Ureter (tissue), 1 donor: ENCODE data around the gene FOXJ3. TPM values are rescaled to one million over a fixed set of nuclear protein-coding genes. Genes with fewer than 3 reads are reported as not detected.
A peak's percentile ranks its signal among the peaks of the same experiment; 100 is the strongest.

Source experiments
- DNase-seq: peaks from one replicate; pipeline ENCODE4 v3.0.0-alpha.2; 2020; ENCODE audit warnings: low spot score
- total RNA-seq: library from RNA; stranded (reverse); gene quantifications from one replicate; pipeline ENCODE4 v1.2.4, GENCODE V29; 2023
- donor health status: DM: yes; HTN: yes; CAD: no.

The FOXJ3 gene
- total RNA-seq, 1 donor from 2014 or later: 71.0 TPM

DNA sequence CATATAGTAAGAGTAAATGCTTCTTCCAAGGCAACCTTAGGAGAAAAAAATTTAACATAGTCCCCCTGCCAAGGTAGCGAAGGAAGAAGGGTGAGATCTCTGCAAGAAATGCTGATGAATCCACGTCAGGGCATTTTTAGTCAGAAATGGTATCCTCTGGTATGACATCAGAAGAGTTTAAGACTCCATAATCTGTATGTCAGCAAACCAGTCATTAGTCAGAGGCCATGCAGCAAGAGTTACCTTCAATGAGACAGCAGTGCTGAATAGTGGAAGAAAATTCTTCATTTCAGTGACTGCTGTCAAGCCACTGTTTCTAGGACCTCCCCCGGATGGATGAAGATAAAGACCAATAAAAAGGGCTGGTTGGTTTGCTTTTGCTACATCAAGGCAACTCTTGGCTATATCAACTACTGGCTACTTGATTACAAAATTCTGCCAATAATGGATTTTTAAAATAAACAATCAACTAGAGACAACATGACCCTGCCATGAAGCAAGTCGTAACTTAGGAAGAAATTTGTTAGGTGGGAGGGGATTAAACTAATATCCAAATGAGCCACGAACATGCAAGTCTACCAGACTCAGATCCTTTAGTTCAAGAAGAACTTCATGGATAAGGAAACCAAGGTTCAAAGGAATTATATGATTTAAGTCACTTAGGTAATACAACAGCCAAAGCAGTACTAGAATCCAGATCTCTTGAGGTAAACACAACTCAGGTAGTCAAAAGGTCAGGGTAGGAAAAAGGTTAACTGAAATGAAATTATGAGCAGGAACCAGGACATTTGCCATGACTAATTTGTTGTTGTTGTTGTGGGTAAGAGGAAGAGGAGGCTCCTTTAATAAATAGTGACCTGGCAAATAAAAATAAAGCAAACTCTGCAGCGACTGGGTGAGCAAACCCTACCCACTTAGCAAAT, 144.8 kb downstream of the FOXJ3 start:
- no peak for DNase-seq

DNA sequence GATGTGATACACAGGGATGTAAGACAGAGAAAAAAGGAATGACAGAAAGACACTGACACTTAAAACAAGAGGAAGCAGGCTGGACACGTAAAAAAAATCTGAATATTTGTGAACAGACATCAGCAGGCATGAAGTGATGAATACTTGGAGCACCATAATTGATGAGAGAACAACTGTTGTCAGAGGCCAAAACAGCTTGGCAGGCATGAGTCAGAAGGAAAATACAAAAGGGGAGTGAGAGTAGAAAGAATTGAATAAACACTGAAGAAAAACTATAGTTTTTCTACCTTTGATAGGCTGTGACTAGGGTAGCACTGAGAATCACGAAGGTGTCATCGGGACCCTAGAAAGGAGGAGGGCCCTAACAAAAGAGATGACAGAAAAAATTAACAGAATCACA, 148.9 kb downstream of the FOXJ3 start:
- no peak for DNase-seq

DNA sequence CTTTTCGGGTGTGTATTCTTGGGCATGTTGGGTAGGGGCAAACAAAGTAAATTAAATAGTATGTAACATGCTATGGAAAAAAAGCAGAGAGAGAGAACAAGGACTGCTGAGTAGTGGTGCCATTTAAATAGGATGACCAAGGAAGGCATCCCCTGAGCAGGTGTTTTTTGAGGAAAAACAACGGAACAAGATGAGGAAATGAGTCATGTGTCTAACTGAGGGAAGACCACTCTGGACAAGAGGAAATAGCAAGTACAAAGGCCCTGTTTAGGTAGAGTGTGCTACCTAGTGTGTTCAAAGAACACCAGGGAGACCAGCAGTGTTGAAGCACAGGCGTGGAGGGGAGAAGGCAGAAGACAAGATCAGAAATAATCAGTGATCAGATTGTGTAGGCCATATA, 150.4 kb downstream of the FOXJ3 start:
- DNase-seq: no peak

DNA sequence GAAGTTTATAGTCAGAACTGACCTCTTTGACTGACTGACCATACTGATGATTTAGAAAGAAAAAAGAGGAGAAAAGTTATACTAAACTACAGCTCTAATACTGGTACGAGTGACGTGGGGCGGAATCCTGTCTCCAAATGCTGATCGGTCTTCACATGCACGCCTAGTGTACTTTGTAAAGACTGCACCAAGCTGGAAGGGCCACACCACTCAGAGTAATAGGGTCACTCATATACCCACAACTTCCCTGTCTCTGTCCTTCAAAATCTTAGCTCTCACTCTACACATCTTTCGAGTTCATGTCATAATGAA, 151.1 kb downstream of the FOXJ3 start:
- DNase-seq: no peak

DNA sequence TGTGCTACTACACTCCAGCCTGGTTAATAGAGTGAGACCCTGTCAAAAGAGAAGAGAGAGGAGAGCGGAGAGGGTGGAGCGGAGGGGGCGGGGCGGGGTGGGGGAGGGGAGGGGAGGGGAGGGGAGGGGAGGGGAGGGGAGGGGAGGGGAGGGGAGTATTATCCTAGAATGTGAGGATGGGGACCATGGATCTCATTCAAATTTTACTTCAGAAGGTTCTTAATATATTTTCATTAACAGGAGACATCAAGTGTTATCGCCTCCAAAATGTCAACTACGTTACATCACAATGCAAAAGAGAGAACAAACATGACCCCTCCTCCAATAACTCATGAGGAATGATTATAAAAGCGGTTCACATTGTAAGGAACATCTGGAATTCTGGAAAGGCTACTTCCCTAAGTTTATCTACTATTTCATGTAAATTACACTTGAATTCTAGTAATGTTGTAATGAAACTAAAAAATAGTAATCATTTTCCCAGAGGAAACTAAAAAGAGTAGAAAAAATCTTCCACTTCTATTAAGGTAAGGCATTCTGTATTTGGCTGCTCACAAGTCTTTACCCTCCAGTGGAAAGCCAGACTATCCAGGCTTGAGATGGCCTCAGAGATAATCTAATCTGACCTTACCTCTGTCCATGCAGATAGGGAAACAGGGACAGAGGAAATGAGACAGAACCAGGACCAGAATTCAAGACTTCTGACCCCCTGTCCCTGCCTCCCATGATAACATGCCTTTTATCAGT, 151.7 kb downstream of the FOXJ3 start:
- DNase-seq: no peak

DNA sequence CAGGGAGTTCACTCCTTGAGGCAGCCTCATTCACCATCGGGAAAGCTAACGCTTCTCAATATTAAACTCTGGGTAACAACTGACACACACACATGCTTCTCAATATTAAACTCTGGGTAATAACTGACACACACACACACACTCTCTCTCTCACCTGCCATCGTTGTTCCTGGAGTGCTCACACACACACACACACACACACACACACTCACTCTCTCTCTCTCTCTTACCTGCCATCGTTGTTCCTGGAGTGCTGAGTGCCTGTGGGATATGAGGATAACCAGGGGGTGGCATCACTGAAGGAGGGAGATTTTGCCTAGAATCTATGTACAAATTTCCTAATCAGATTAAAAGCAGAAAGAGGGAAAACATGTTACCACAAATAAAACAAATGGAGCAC, 153.3 kb downstream of the FOXJ3 start:
- no peak for DNase-seq

DNA sequence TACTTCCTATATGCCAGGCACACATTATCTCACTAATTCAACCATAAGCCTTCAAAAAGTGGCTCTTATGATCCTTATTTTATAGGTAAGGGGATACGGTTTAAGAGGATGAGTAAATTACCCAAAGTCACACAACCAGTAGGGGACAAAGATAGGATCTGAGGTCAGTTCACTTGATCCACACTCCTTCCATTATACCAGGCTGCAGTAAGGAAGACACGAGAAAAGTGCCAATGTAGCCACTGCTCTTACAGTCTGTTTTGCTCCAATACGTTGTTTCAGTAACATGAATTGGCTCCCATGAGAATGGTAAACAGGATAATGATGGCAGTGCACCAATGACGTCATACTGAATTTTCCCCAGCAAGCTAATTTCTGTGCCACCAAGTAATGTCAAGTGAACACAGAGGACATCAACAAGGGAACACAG, 155.1 kb downstream of the FOXJ3 start:
- no peak for DNase-seq

DNA sequence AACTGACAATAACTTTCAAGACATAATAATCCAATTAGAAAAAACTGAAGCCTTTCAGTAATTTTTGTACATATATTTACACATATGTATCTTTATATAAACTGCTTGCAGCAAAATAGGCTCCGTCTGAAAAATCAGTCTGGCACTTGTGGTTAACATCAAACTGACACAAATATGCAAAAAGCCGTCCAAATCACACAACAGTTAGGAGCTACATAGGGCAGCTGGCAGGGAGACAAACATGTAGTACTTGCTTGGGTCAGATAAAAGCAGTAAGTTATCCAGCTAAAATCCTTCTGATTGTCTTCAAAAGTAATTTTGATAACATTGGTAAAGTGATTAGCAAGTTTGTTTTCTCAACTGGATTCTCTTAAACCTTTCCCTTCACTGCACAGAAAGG, 155.8 kb downstream of the FOXJ3 start:
- DNase-seq: no peak

DNA sequence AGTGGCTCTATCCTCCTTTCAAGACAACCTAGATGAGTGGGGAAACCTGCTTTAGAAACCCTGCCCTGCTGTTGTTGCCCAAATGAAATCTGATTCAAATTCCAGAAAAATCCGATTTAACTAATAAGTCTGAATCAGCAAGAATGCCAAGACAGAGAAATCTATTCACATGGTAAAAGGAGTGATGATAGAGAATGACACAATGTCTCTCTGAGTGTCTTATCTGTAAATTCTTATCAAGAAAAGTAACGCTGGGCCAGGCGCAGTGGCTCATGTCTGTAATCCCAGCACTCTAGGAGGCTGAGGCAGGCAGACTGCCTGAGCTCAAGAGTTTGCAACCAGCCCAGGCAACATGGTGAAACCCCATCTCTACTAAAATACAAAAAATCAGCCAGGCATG, 156.8 kb downstream of the FOXJ3 start:
- no peak for DNase-seq

DNA sequence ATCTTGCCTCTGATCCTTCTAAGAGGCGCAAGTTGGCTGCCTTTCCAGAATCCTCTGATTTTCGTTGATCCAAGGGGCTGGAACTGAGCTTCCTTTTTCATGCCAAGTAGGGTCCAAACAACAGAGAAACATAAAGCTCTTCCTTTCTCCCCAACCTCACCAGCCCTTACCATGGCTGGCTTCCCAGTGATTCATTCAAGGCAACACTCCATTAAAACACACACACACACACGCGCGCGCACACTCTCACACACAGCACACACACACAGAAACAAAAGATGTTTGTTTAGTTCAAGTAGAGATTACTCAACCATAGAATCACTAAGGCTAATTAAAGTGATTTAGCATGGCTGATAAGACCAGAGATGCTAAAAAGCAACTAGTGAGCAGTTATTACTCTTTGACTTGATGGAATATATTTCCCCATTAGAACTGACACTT, 157.5 kb downstream of the FOXJ3 start:
- peak; percentile 72 for DNase-seq

DNA sequence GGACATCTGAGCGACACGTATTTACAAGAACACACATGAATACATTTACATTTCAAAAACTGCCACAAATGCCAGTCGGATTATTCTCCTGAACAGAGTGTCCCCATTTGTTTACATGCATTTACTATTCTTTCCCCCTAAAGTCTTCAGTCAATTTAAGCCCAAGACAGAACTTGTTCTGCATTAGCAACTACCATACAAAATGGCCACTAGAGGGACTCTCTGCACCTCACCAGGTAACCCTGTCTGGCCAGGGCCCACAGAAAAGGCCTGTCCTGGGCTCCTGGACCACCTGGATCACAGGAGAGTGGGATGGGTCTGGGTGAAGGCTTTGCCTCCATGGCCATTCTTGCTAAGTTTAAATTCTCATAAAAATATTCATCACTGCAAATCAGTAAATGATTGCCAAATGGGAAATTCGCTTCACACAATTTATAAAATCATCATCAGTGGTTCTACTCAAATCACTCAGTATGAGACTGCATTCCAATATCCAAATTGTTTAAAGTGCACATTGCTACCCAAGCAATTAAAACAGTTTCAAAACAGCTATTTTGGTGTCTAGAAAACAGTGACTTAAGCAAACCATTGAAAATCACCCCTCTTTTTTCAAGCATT, 158.0 kb downstream of the FOXJ3 start:
- DNase-seq: no peak

DNA sequence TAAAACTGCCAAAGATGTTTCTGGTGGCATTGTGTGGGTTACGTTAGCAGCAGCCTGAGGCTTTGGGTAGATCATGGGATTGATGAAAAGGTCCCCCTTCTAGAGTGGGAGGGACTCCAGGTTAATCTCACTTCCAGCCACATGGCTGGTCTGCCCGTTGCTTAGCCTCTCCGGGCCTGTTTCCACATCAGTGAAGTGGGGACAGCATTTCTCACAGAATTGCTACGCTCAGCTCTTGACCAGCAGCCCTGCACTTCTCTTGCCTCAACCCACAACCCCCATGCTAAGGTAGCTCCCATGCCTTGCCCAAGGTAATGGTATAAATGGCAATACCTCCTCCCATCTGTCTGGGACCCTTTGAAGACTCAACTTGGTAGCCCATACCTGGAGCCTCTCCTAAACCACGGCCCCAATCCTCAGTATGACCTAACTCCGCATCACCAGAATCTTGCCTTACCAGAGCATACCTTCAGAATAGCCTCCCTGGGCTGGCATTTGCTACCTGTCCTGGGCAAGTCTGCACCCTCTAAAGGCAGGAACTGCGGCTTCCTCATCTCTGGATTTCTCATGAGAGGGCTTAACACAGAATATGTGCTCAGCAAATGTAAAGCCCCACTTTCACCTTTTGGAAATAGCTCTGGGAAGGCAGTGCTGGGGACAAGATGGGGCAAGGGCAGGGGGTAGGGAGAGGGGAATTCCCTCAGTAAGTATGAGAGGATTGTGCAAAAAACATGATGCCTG, 159.6 kb downstream of the FOXJ3 start:
- no peak for DNase-seq

DNA sequence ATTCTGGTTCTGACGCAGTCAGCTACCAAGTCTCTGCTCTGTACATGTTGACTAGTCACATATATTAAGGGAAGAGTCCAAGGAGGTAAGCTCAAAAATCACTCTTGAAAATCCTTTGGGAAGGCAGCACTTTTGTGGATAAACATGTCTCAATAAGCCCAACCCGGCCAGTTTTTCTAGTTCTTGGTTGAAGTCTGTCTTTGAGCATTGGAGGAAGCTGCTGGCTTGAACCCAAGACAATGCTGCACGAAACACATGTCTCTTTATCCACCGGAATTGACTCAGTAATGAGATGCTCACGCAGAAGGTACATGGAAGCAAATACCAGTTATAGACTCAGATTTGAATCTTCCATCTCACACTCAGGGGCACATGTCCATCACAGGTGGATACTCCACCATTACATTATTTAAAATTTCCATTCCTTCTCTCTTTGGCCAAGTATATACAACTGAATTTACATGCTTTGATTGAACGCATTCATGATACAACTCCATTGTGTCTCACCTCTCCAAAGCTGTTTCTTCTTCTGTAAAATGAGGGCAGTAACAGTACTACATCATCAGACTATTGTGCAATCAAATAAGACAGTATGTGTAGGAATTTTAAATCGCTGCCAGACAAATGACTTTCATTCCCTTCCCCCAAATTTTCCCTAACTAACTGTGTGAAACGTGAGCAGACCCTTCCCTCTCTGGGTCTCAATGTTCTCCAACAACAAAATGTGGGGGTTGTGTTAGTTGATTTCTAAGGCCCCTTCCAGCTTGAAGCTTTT, 160.9 kb downstream of the FOXJ3 start:
- peak; percentile 59 for DNase-seq

DNA sequence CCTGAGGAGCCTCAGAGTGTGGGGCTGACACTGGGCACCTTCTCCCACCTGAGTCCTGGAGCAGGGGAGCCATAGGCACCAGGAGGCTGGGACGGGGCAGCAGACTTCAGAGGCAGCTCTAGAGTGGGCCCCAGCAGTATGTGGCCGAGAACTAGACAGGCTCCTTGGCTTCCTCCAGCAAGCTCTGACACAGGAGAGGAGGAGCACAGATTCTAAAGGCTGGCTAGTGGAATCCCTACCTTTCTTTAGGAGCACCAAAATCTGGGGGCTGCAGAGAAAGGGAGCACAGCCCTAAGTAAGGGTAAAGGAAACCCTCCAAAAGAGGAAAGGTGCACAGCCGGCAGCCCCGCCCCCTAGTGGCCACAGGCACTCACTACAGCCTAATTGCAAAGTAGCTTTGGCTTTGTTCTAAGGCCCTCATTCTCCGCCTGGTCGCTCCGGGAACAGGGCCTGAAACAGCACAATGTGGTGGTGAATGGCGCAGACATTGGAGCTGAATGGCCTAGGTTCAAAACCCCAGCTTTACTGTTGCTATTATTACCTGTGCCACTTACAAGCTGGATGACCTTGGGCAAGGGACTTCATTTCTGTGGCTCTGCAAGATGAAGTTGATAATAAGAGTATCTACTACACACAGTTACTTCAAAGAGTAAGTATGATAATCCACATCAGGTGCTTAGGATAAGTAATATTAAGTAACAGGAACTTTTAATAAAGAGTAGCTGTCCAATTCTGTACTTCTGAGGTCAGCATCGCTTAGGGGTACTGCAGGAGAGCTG, 161.7 kb downstream of the FOXJ3 start:
- peak; percentile 68 for DNase-seq

DNA sequence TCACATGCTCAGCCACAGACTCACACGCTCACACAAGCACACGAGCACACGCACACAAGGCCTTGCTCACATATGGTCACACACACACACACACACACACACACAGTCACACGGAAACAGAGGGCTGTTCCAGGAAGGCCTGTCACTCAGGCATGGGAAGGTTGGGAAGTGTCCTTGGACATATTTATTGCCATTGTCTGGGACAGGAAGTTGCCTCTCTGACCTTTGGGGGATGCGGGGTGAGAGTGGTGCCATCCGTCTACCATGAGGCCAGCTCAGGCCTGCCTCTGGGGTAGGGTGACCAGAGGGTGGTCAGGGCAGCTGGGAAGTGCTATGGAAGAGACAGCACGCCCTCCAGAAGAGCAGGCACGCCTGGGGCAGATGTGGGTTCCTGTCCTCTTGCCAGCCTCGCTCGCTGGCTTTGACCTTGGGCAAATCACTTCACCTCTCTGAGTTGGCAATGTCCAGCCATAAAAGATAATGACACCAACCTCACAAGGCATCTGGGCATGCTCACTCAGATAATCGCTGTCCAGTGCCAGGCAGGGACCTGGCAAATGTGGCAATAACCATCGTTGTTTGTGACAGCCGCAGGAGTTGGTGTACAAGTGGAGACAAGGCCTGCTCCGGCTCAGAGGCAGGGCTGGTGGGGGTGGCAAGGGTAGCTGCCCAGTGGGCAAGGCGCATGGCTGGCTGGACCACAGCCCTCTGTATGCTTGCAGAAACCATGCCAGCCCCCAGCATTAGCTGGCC, 162.5 kb downstream of the FOXJ3 start:
- DNase-seq: no peak

DNA sequence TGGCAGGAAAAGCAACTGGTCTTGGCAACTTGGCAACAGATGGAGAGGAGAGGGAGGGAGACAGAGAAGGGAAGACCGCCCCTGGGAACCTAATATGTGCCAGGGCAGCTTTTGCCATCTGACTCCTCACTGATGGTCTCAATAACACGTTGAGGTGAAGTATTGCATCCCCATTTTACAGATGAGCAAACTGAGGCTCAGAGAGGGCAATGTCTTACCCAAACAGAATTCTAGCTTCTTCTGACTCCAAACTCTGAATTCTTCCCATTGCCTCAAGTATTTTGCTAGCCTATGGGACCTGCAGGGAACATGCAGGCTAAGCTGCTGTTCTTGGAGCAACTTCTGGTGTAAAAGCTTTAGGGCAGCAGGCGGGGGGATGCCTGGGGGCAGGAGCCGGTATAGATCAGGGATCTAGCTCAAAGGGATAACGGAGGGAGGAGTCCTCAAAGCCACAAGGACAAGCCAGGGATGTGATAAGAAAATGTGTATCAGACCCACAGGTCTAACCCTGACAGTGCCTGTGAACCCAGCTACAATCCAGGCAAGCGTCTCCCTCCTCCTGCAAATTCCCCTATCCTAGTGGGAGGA, 163.3 kb downstream of the FOXJ3 start:
- DNase-seq: no peak

DNA sequence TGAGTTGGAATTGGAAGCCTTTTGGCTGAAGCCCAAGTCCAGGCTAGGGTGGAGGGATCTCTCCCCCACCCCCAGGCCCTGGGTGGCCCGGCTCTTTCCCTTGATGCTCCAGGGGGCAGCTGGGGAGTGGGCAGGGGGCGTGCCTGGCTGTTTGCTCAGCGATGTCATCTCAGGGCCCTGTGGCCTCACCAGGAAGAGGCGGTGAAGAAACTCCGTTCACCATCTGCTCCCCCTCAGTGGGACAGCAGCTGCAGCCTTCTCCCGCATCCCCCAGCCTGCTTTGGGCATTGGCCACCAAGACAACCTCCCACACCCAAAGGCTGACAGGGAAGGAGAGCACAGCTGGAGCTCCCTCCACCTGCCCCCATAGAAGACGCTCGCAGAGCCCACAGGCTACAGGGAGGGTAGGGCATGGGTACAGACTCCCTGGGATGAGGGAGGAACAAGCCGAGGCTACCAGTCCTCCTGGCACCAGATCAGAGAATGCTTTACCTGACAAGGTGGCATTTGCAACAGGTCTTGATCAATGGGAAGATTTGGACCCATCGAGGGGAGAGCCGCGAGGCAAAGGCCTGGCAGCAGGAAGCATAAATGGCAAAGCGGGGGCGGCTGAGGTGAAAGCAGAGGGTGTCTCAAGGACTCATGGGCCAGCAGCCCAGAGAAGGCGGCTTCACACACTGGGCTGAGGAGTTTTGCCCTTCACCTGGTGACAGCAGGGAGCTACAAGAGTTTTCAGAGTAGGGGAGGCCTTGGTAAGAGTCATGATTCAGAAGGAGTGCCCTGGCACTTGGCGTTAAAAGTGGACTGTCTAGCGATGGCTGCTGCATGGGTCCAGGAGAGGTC, 164.0 kb downstream of the FOXJ3 start:
- DNase-seq: no peak

DNA sequence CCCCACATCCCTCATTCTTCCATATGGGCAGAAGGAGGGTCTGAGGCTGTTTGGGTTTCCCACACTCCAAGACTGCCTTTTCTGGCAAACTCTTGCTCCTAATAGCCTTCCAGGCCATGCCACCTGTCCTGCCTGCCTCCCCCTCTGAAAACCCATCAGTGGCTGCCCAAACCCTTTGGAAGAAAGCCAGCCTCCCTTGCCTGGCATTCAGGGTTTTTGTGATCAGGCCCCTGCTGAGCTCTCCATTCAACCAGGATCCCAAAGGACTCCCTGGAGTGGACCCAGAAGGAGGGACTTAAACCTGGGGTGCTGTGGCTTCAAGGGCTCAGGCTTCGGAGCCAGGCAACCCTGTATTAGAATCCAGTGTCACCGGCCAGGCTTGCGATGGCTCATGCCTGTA, 166.3 kb downstream of the FOXJ3 start:
- DNase-seq: no peak

DNA sequence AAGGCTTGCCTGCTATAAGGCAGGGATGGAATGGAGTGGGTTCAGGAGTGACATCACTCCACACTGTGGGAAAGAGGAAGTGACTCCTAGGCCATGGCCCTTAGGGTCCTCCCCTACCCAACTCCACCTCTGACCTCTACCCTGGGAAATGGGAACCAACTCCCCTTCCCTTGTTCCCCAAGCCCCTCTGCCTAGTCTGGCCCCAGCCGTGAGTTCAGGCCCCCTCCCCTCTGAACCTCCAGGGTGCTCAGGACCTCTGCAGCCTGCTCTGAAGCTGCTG, 166.7 kb downstream of the FOXJ3 start:
- DNase-seq: no peak
